Neuronal stem cell (in vitro differentiated cells): Measurements from ENCODE around the gene MSANTD4. TPM values are rescaled to one million over a fixed set of nuclear protein-coding genes. Genes with fewer than 3 reads are reported as not detected.
A peak's percentile ranks its signal among the peaks of the same experiment; 100 is the strongest.

Experiments
- DNase-seq: peaks from one replicate; pipeline ENCODE4 v3.0.0-alpha.2; 2013; ENCODE audit warnings: low spot score
- H2AFZ ChIP-seq: one replicate; pipeline ENCODE4 v1.6.1; 2013; ENCODE audit warnings: mild to moderate bottlenecking, low read length, inconsistent platforms
- H2AK5ac ChIP-seq: 2 replicates; pipeline ENCODE4 v1.6.1; 2013; ENCODE audit warnings: low read depth, mild to moderate bottlenecking, inconsistent platforms, low read length, moderate library complexity, mixed read lengths
- H2BK120ac ChIP-seq: 2 replicates; pipeline ENCODE4 v1.6.1; 2013; ENCODE audit warnings: low read depth, mild to moderate bottlenecking, inconsistent platforms, low read length, moderate library complexity, mixed read lengths
- H2BK12ac ChIP-seq: one replicate; pipeline ENCODE4 v1.6.1; 2013; ENCODE audit warnings: low read length, inconsistent platforms
- H2BK15ac ChIP-seq: 2 replicates; pipeline ENCODE4 v1.6.1; 2013; ENCODE audit warnings: mild to moderate bottlenecking, low read length, inconsistent platforms, mixed read lengths
- H2BK5ac ChIP-seq: one replicate; pipeline ENCODE4 v1.6.1; 2013; ENCODE audit warnings: inconsistent platforms, mild to moderate bottlenecking, low read length, moderate library complexity
- H3K14ac ChIP-seq: one replicate; pipeline ENCODE4 v1.6.1; 2013; ENCODE audit warnings: low read length, inconsistent platforms
- H3K18ac ChIP-seq: 2 replicates; pipeline ENCODE4 v1.6.1; 2013; ENCODE audit warnings: low read length, inconsistent platforms
- H3K23ac ChIP-seq: 2 replicates; pipeline ENCODE4 v1.6.1; 2013; ENCODE audit warnings: low read depth, mild to moderate bottlenecking, mixed read lengths, low read length, inconsistent platforms; ENCODE audit not compliant: poor library complexity
- H3K27ac ChIP-seq: replicated peaks from 3 replicates; pipeline ENCODE4 v1.5.1; 2013; ENCODE audit warnings: low read length, inconsistent platforms
- H3K27me3 ChIP-seq, 3 experiments: 2 replicates each; pipeline ENCODE4 v1.6.1; 2013; ENCODE audit warnings: low read length in 3 of 3, mild to moderate bottlenecking in 2 of 3, inconsistent platforms in 1 of 3, low read depth in 1 of 3, mixed read lengths in 1 of 3, moderate library complexity in 1 of 3; ENCODE audit not compliant: control insufficient read depth in 3 of 3, insufficient read depth in 3 of 3
- H3K36me3 ChIP-seq, 2 donors: replicated peaks in 1 of 2; 2 replicates each; pipeline ENCODE4 v1.6.1; 2013; ENCODE audit warnings: low read length in 2 of 2; ENCODE audit not compliant: control insufficient read depth in 2 of 2, insufficient read depth in 2 of 2
- H3K4ac ChIP-seq: 2 replicates; pipeline ENCODE4 v1.6.1; 2013; ENCODE audit warnings: inconsistent platforms, mild to moderate bottlenecking, low read length, moderate library complexity
- H3K4me1 ChIP-seq, 2 donors: 1 replicate in 1 of 2; 2 replicates in 1 of 2; pipeline ENCODE4 v1.6.1; 2013; ENCODE audit warnings: low read length in 2 of 2, low read depth in 1 of 2; ENCODE audit not compliant: control insufficient read depth in 2 of 2, insufficient read depth in 1 of 2
- H3K4me2 ChIP-seq: one replicate; pipeline ENCODE4 v1.6.1; 2013; ENCODE audit warnings: mild to moderate bottlenecking, low read length, inconsistent platforms; ENCODE audit not compliant: insufficient read depth, poor library complexity, severe bottlenecking
- H3K4me3 ChIP-seq, 2 donors: 2 replicates each; pipeline ENCODE4 v1.5.1; 2013; ENCODE audit warnings: low read length in 2 of 2, mild to moderate bottlenecking in 2 of 2, inconsistent platforms in 1 of 2, moderate library complexity in 1 of 2
- H3K79me1 ChIP-seq: one replicate; pipeline ENCODE4 v1.6.1; 2013; ENCODE audit warnings: low read depth, mild to moderate bottlenecking, inconsistent platforms, low read length, moderate library complexity
- H3K9ac ChIP-seq: one replicate; pipeline ENCODE4 v1.6.1; 2013; ENCODE audit warnings: mild to moderate bottlenecking, low read depth, low read length, inconsistent platforms; ENCODE audit not compliant: poor library complexity
- H3K9me3 ChIP-seq, 2 donors: replicated peaks in 1 of 2; 2 replicates each; pipeline versions ENCODE3 to v1.6.1; 2013; ENCODE audit warnings: low read length in 2 of 2, mild to moderate bottlenecking in 2 of 2, inconsistent platforms in 1 of 2, low read depth in 1 of 2, mixed read lengths in 1 of 2, moderate library complexity in 1 of 2; ENCODE audit not compliant: control insufficient read depth in 2 of 2, insufficient read depth in 1 of 2
- H4K8ac ChIP-seq: one replicate; pipeline ENCODE4 v1.6.1; 2013; ENCODE audit warnings: low read depth, mild to moderate bottlenecking, inconsistent platforms, low read length, moderate library complexity
- H4K91ac ChIP-seq: one replicate; pipeline ENCODE4 v1.6.1; 2013; ENCODE audit warnings: low read length, low read depth, mild to moderate bottlenecking, inconsistent platforms; ENCODE audit not compliant: poor library complexity
- WGBS, 2 donors: extraction: QIAGEN DNeasy Blood & Tissue Kit; methylation state at CpG; one replicate each; pipeline ENCODE4 v1.1.7; 2013; ENCODE audit warnings: missing lambda C conversion rate in 2 of 2, mixed read lengths in 1 of 2; ENCODE audit not compliant: insufficient read length in 2 of 2, insufficient replicate concordance in 1 of 2; ENCODE audit errors: extremely low coverage in 2 of 2; 5-methylcytosine and 5-hydroxymethylcytosine counted together
- polyA plus RNA-seq, 2 experiments: library from polyadenylated mRNA; stranded (reverse); fragments of 200-250 nt; gene quantifications; one replicate each; pipeline ENCODE4 v1.2.3, GENCODE V29; 2013

MSANTD4 gene
- polyA plus RNA-seq (2013, experiment 1 of 2), result 20.8 TPM
- polyA plus RNA-seq (2013, experiment 2 of 2), result 22.5 TPM

GRCh38 chr11:106021967-106022794 lies at the start of gene MSANTD4:
Gene MSANTD4 (minus strand): TSS chr11:106022240. CDS start chr11:106010917, 11,323 bp downstream.
- peak within 1 kb of the TSS; percentile 98 to 99 for H3K4me3 ChIP-seq
- H3K27me3 ChIP-seq, result no peaks in the 10 kb centered on the region
- H3K9me3 ChIP-seq, result no peaks in the 10 kb centered on the region
- no peak within 1 kb of the TSS for H3K4ac ChIP-seq
- H3K27ac ChIP-seq, result no peak within 1 kb of the TSS
- peaks cover 0 to 14% of the 10 kb centered on the region in 2 donors for H3K36me3 ChIP-seq
- peak within 1 kb of the TSS; percentile 97 for H3K9ac ChIP-seq
- peaks cover 3% of the 10 kb centered on the region for H3K79me1 ChIP-seq
- peak within 1 kb of the TSS; percentile 94 for H3K14ac ChIP-seq
- WGBS, 2 donors, result no CpG with 5 or more reads among the region's 48 CpGs
- H2BK15ac ChIP-seq, result peak within 1 kb of the TSS; percentile 78
- peak within 1 kb of the TSS; percentile 87 for H2BK5ac ChIP-seq
- H3K4me2 ChIP-seq, result peak within 1 kb of the TSS; percentile 62
- H4K91ac ChIP-seq, result no peak within 1 kb of the TSS
- peak within 1 kb of the TSS; percentile 99 for H2AFZ ChIP-seq
- H2BK12ac ChIP-seq, result peak within 1 kb of the TSS; percentile 84
- no peak within 1 kb of the TSS for H4K8ac ChIP-seq
- peak within 1 kb of the TSS; percentile 91 for H3K23ac ChIP-seq
- peak within 1 kb of the TSS; percentile 37 for H2AK5ac ChIP-seq
- peaks cover 5 to 6% of the 10 kb centered on the region in 2 donors for H3K4me1 ChIP-seq
- no peak within 1 kb of the TSS for H2BK120ac ChIP-seq
- DNase-seq, result peak; percentile 96
- peak within 1 kb of the TSS; percentile 98 for H3K18ac ChIP-seq

- no peak overlapping the region for H3K27ac ChIP-seq
- no peak overlapping the region for H2BK120ac ChIP-seq
- H3K9ac ChIP-seq, result no peak overlapping the region
- WGBS, 2 donors, result no CpG with 5 or more reads among the region's 3 CpGs
- no peak overlapping the region for H2AK5ac ChIP-seq
- no peak overlapping the region for H3K4me3 ChIP-seq
- H3K4me1 ChIP-seq, result no peaks in the 10 kb centered on the region
- no peaks in the 10 kb centered on the region for H3K27me3 ChIP-seq
- H2AFZ ChIP-seq, result no peak overlapping the region
- H2BK15ac ChIP-seq, result no peak overlapping the region
- no peak overlapping the region for H2BK12ac ChIP-seq
- H3K23ac ChIP-seq, result no peak overlapping the region
- H2BK5ac ChIP-seq, result no peak overlapping the region
- no peak overlapping the region for H3K18ac ChIP-seq
- no peak overlapping the region for H3K14ac ChIP-seq
- H4K8ac ChIP-seq, result no peak overlapping the region
- no peak overlapping the region for H3K4me2 ChIP-seq
- no peaks in the 10 kb centered on the region for H3K36me3 ChIP-seq
- no peak overlapping the region for H3K4ac ChIP-seq
- no peak for DNase-seq
- H3K9me3 ChIP-seq, result no peaks in the 10 kb centered on the region
- H3K79me1 ChIP-seq, result no peaks in the 10 kb centered on the region
- H4K91ac ChIP-seq, result no peak overlapping the region
Measured at GRCh38 chr11:106070606-106071005, 48.6 kb upstream of the MSANTD4 start.

GRCh38 chr11:106063009-106063408 lies 41.0 kb upstream of the MSANTD4 start:
- Histone ChIP-seq H2AK5ac (no peak overlapping the region), H3K9me3 (no peaks in the 10 kb centered on the region), H4K8ac (no peak overlapping the region), H2BK120ac (no peak overlapping the region), H4K91ac (no peak overlapping the region), H3K4me1 (peaks cover 0 to 2% of the 10 kb centered on the region in 2 donors), H3K4ac (no peak overlapping the region), H2AFZ (no peak overlapping the region), H3K27me3 (no peaks in the 10 kb centered on the region), H3K23ac (no peak overlapping the region), H2BK5ac (no peak overlapping the region), H3K4me2 (no peak overlapping the region), H3K27ac (no peak overlapping the region), H3K4me3 (no peak overlapping the region), H3K79me1 (no peaks in the 10 kb centered on the region), H3K9ac (no peak overlapping the region), H3K14ac (no peak overlapping the region), H3K18ac (no peak overlapping the region), H3K36me3 (no peaks in the 10 kb centered on the region), H2BK15ac (no peak overlapping the region), H2BK12ac (no peak overlapping the region)
- DNase-seq, result no peak

- Histone ChIP-seq H3K4me3 (no peak overlapping the region), H3K18ac (no peak overlapping the region)
- DNase-seq, result no peak
Measured at GRCh38 chr11:106061954-106062949, 40.2 kb upstream of the MSANTD4 start.

More at GRCh38 chr11:106061954-106062949, 40.2 kb upstream of the MSANTD4 start:
- Histone ChIP-seq H4K91ac (no peak overlapping the region), H3K9ac (no peak overlapping the region), H3K9me3 (no peaks in the 10 kb centered on the region), H3K79me1 (no peaks in the 10 kb centered on the region), H2BK12ac (no peak overlapping the region), H3K14ac (no peak overlapping the region), H2AK5ac (no peak overlapping the region), H2BK120ac (no peak overlapping the region), H3K27me3 (no peaks in the 10 kb centered on the region), H3K4me1 (peaks cover 0 to 2% of the 10 kb centered on the region in 2 donors), H3K23ac (no peak overlapping the region), H2BK15ac (no peak overlapping the region), H4K8ac (no peak overlapping the region), H2AFZ (no peak overlapping the region), H2BK5ac (no peak overlapping the region), H3K4ac (no peak overlapping the region), H3K4me2 (no peak overlapping the region), H3K36me3 (no peaks in the 10 kb centered on the region), H3K27ac (no peak overlapping the region)
- WGBS, 2 donors, result no CpG with 5 or more reads among the region's 1 CpG
